Frontal cortex (tissue), 4 donors: ENCODE results near the gene CAMK1D. TPM values are rescaled to one million over a fixed set of nuclear protein-coding genes. Genes with fewer than 3 reads are reported as not detected.
"Not testable (repeated sequence)": the region's sequence is repeated elsewhere in the genome, so short reads cannot be mapped to it uniquely, and the experiment has no call there.

Source experiments
- DNase-seq, 2 donors: peaks; one replicate each; pipeline ENCODE4 v3.0.0; 2012; ENCODE audit warnings: low spot score in 2 of 2
- FAIRE-seq: peaks from 2 replicates; lab custom pipeline; 2012; peaks lifted over from hg19 to GRCh38; lab: Jason Lieb, UNC
- total RNA-seq: library from RNA; depleted of rRNA; stranded (reverse); fragments of >200 nt; gene quantifications from one replicate; pipeline ENCODE4 v1.2.3, GENCODE V29; 2014
- donor health status: control.
- donor health status: control.
- donor health status: control.

Gene CAMK1D
- total RNA-seq, 1 donor from 2014 or later: 19.2 TPM

- FAIRE-seq: no peak
- no peak for DNase-seq
Measured at GRCh38 chr10:12716042-12716441, 366.7 kb downstream of the CAMK1D start.

DNA sequence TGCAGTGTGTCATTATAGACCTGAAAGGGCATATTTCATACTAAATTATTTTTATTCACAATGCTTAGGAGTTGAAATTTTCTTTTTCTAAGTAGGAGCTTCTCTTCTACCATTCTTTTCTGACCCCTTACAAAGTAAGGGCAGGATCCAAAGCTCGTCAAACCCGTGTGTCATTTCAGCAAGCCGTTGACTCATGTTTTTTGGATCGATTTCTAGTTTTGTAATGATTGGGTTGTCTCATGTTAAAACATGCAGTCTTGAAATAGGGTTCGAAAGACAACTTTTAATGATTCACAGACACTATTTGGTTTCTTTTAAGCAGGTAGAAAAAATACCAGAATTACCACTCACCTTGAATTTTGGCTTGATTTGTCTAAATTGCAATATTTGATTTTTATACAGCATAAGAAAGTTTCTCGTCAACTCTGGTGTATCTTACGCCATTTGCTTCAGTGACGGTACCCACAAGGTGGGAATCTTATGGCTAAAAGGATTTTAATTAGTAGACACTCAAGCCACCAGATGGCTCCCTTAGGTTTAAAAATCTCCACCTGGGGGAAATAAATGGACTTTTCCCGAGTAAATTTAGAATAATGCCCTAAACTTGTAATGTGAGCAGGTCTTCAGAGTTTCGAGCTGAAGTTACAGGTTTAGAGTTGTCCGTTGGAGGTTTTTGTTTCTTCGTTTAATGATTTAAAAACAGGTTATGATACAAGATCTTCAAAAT lies 368.8 kb downstream of the CAMK1D start:
- DNase-seq: no peak

DNA sequence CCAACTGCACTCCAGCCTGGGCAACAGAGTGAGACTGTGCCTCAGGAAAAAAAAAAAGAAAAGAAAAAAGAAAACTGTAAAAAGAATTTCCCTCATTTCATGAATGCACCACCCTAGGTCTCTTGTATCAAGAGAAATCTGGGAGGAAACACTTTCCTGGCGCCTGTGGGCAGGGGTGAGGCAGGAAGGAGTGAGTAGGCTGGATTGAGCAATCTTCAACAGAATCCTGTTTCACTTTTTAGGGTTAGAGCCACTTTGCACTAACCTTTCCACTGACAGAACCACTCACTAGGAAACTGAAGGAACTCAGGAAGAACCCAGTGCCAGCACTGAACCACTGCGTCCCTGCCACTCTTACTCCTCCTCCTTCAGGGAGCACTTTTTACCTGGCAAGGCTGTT lies 370.0 kb downstream of the CAMK1D start:
- DNase-seq: no peak
- FAIRE-seq: no peak

More for the DNA sequence above, 368.8 kb downstream of the CAMK1D start:
- FAIRE-seq: no peak

DNA sequence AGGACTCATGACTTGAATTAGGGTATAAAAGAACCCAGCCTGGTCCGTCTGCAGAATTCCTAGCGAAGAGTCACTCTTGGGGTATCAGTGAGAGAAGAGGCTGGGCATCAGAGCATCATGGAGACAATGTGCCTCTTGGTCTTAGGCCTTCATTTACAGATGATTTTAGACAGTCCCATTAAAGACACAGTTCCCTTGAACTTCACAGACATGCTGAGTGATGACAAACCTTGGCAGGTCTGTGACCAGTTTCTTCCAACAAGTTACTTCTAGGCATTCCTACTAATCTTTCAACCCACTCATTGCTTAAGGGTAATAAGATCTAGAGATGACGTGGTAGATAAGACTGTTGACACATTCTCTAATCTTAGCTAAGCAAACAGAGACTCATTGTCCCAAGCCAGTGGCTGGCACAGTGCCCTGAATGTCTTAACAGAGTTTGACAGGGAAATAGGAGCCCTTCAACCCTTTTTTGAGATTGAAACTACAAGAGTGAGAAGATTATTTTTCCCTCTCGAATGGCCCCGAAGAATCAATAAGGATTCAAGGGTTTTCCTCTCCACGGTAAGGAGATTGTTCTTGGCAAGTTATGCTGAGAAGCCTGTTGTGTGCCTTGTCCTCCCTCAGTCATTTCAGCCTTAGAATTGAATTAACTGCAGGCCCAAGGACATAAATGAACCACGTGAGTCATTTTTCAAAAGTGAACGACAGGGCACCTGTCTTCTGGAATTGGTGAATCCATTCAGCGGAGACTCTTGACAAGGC lies 371.1 kb downstream of the CAMK1D start:
- FAIRE-seq: no peak
- DNase-seq: no peak

DNA sequence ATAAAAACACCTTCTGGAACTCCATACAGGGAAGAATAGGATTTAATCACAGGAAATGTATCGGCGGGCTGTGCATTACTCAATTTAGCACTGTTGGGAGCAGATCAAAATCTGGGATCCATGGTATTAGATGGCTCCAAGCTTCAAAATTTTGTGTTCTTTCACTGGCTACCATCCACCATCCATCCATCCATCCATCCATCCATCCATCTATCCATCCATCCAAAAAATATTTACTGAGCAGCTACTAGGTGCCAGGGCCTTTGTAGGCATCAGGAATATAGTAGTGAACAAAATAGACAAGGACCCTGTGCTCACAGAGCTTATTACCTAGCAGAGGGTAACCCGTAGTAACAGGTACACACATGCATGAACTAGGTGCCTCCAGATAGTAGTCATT lies 372.0 kb downstream of the CAMK1D start:
- DNase-seq: no peak
- no peak for FAIRE-seq

GRCh38 chr10:12723220-12723619 lies 373.9 kb downstream of the CAMK1D start:
- DNase-seq (no peak), FAIRE-seq (no peak)

DNA sequence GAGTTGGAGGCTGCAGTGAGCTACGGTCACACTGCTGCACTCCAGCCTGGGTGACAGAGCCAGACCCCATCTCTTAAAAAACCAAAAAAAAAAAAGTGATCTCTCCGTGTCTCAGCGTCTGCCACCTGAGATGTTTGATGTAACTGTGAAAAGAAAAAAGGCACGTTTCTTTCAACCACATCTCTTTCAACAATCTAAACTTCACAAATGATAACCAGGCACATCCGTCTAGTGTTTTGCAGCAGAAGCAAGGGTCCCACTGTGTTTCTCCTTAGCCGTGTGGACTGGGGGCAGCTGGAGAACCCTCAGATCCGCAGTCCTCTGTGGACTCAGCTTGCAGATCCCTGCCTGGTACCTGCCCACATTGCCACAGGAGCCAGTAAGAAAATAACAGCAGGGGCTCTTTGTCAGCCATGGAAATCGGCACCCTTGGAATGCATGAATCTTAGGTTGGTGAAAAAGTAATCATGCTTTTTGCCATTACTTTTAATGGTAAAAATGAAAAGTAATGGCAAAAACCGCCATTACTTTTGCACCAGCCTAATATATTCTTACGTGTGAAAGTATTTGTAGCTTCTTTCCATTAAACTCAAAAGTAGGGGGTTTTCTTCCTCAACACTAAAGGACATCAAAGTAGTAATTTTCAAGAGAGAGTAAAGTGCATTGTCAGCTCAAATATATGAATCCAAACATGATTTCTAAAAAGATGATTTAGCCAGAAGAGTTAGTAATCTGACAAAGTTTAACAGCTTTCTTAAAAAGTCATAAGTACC lies 375.6 kb downstream of the CAMK1D start:
- DNase-seq (no peak), FAIRE-seq (no peak)

GRCh38 chr10:12725580-12725888 lies 376.2 kb downstream of the CAMK1D start:
- FAIRE-seq, DNase-seq: not testable (repeated sequence)

- DNase-seq (no peak), FAIRE-seq (no peak)
Measured at GRCh38 chr10:12726971-12727831, 377.9 kb downstream of the CAMK1D start.

DNA sequence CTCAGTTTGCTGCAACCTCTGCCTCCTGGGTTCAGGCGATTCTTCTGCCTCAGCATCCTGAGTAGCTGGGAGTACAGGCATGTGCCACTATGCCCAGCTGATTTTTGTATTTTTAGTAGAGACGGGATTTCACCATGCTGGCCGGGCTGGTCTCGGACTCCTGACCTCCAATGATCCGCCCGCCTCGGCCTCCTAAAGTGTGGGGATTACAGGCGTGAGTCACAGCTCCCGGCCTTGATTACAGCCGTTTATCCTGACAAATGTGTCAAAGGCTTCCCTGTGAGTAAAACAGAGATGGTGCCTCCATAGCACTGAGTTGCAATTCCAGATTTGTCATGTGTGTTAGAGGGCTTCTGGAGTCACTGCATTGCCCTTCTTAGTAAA lies 378.5 kb downstream of the CAMK1D start:
- no peak for DNase-seq
- no peak for FAIRE-seq

GRCh38 chr10:12728494-12728893 lies 379.1 kb downstream of the CAMK1D start:
- no peak for DNase-seq
- FAIRE-seq: no peak

DNA sequence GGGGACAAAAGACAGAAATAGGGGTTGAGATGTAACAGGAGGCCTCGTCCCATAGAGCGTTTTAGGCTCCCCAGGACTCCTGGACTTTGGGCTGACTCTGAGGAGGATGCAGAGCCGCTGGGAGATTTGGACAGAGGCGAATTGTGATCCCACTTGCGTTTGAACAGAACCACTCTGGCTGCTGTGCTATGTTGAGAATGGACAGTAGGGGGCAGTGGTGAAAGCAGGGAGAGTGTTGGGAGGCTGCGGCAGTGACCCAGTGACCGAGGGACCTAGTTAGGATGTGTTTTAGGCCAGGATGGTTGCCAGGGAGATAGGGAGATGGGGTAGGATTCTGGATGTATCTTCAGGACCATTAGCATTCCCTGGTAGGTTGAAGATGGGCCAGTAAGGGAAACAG lies 380.5 kb downstream of the CAMK1D start:
- DNase-seq: no peak
- no peak for FAIRE-seq

DNA sequence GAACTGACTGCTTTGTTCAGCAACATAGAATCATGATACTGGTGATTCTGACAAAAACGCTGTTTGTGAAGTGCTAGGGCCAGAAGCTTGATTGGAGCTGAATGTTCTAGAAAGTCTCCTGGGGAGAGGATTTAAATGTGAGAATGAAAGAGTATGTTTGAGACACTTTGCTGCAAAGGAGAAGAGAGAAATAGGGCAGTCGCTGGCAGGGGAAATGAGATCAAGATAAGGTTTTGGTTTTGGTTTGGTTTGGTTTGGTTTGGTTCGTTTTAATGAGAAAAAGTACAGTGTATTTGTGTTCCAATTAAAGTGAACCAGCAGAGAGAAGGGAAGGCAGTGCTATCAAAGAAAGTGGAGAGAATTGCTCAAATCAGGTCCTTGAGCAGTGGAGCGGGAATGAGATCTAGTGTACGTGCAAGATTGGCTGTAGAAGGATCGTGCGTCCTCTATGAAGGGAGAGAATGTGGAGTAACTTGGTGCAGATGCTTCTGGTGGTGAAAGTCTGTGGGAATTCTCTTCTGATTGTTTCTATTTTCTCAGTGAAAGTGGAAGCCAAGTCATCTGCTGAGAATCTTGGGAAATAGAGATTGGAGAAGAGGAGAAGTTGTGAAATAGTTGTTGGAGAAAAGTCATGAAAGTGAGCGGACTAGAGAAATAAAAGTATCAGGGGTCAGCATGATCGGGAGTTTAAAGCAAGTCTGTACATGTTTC lies 381.6 kb downstream of the CAMK1D start:
- DNase-seq (no peak), FAIRE-seq (no peak)

- FAIRE-seq (no peak), DNase-seq (no peak)
Measured at GRCh38 chr10:12733271-12733670, 383.9 kb downstream of the CAMK1D start.

GRCh38 chr10:12735843-12736462 lies 386.6 kb downstream of the CAMK1D start:
- DNase-seq (no peak), FAIRE-seq (no peak)

DNA sequence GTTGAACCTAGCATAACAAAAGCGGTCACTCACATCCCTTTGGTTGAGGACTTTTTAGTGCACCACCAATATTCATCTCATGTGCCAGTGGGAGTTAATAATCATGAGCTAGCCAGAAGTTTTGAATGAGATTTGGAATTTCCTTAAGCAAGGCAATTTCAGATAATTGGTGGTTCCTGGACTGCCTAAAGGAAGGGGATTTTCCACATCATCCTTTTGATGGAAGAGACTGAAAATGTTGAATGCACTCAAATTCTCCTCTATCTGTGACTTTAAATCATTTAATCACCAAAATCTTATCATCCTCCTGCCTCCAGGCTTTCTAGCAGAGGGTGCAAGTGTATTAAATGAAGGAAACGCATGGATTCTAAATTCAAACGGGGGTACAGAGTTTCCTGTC lies 391.5 kb downstream of the CAMK1D start:
- FAIRE-seq (no peak), DNase-seq (no peak)

- DNase-seq (no peak), FAIRE-seq (no peak)
Measured at GRCh38 chr10:12741360-12741804, 392.0 kb downstream of the CAMK1D start.

DNA sequence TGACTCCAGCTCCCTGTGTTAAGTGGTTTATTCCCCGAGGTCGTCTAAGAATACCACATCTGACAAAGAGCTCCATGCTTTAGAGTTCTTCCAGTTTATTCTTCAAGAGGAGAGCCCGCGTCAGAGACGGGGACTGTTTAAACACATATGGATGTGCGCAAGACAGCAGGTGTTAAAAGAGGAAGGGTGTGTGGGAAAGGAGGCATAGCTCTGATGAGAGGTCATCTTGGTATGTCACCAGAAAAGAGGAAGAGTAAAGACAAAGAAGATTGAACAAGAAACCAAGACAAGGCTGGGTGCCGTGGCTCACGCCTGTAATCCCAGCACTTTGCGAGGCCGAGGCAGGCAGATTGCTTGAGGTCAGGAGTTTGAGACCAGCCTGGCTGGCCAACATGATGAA lies 393.4 kb downstream of the CAMK1D start:
- no peak for DNase-seq
- no peak for FAIRE-seq

GRCh38 chr10:12743466-12743865 lies 394.1 kb downstream of the CAMK1D start:
- not testable (repeated sequence) for DNase-seq, FAIRE-seq
